HEK293 (cell line): Measurements from ENCODE around the gene ZNF232.
"Not testable (repeated sequence)": the region's sequence is repeated elsewhere in the genome, so short reads cannot be mapped to it uniquely, and the experiment has no call there.

Source experiments
- CTCF ChIP-seq: fragments of 450-650 bp; formaldehyde crosslinking; IDR thresholded peaks from 2 replicates; pipeline ENCODE4 v1.5.1; 2016; ENCODE audit warnings: missing biosample characterization, missing genetic modification characterization
- ELK4 ChIP-seq: IDR thresholded peaks from 2 replicates; pipeline ENCODE4 v1.6.1; 2011; ENCODE audit warnings: mild to moderate bottlenecking, low read depth, low read length, borderline replicate concordance
- MEIS1 ChIP-seq: sonication (generic); formaldehyde crosslinking; IDR thresholded peaks from 2 replicates; pipeline ENCODE4 v1.8.1; 2022; ENCODE audit warnings: missing genetic modification reagents, mild to moderate bottlenecking, borderline replicate concordance
- PBX3 ChIP-seq: sonication (generic); formaldehyde crosslinking; IDR thresholded peaks from 2 replicates; pipeline ENCODE4 v1.8.1; 2022; ENCODE audit warnings: mild to moderate bottlenecking, moderate library complexity, missing genetic modification reagents
- REST ChIP-seq: fragments of 450-650 bp; formaldehyde crosslinking; IDR thresholded peaks from 2 replicates; pipeline ENCODE4 v1.5.1; 2016; ENCODE audit warnings: missing biosample characterization, missing genetic modification characterization
- SCRT2 ChIP-seq: fragments of 450-650 bp; formaldehyde crosslinking; IDR thresholded peaks from 2 replicates; pipeline ENCODE4 v1.5.1; 2016; ENCODE audit warnings: missing biosample characterization, missing genetic modification characterization
- ZBTB10 ChIP-seq: fragments of 450-650 bp; formaldehyde crosslinking; IDR thresholded peaks from 2 replicates; pipeline ENCODE4 v1.5.1; 2016; ENCODE audit warnings: missing biosample characterization, missing genetic modification characterization
- ZFP69B ChIP-seq: fragments of 450-650 bp; formaldehyde crosslinking; IDR thresholded peaks from 2 replicates; pipeline ENCODE4 v1.5.1; 2016; ENCODE audit warnings: missing biosample characterization, missing genetic modification characterization
- ZNF146 ChIP-seq: fragments of 450-650 bp; formaldehyde crosslinking; IDR thresholded peaks from 2 replicates; pipeline ENCODE4 v1.5.1; 2016; ENCODE audit warnings: missing biosample characterization, missing genetic modification characterization
- ZNF324 ChIP-seq: fragments of 450-650 bp; formaldehyde crosslinking; IDR thresholded peaks from 2 replicates; pipeline ENCODE4 v1.5.1; 2016; ENCODE audit warnings: missing biosample characterization, missing genetic modification characterization
- ZNF660 ChIP-seq: fragments of 450-650 bp; IDR thresholded peaks from 2 replicates; pipeline ENCODE4 v1.5.1; 2018; ENCODE audit warnings: missing biosample characterization, mild to moderate bottlenecking, missing genetic modification characterization

- TF ChIP-seq CTCF (tag by site-specific recombination); ZFP69B (tag by site-specific recombination); ZNF146; ELK4; REST (tag by site-specific recombination); MEIS1 (CRISPR knock-in tag); ZNF324 (tag by site-specific recombination); ZNF660 (tag by site-specific recombination); PBX3 (CRISPR knock-in tag); SCRT2 (tag by site-specific recombination); ZBTB10 (tag by site-specific recombination): not testable (repeated sequence)
These were observed 18.1 kb upstream of the ZNF232 start for GRCh38 chr17:5129770-5130169.
